ENCODE measurements around the gene ADAMTS8. TPM values are rescaled to one million over a fixed set of nuclear protein-coding genes. Genes with fewer than 3 reads are reported as not detected.

The ADAMTS8 gene
- total RNA-seq (2014; rRNA removed), result 0.12 TPM in 1 of 2 replicates, not detected in the other
- Bru-seq, nascent RNA, result not detected
- BruChase-seq, experiment 1, labeled RNA remaining after a 6-hour chase, result not detected
- not detected for BruChase-seq, experiment 2, labeled RNA remaining after a 2-hour chase
- long read RNA-seq, result 0 reads

GRCh38 chr11:130428316-130429119 lies at the start of gene ADAMTS8:
ADAMTS8 (minus strand) TSS chr11:130428609; CDS start chr11:130428286, 323 bp downstream.
- peak within 1 kb of the TSS; percentile 68 for H3K4me2 ChIP-seq (ENCODE audit: low read length)
- ChIA-PET CTCF (no interaction called here), POLR2A (ENCODE audit: unreplicated experiment) (no interaction called here)
- H3K9ac ChIP-seq (ENCODE audit: low read length), result no peak within 1 kb of the TSS
- 0 out of 2 replicates have a peak, but pooled peaks have one; percentile 32 for TF ChIP-seq EZH2phosphoT487 (IDR thresholded peaks at IDR 0.05; ENCODE audit: borderline replicate concordance, low read length)
- TF ChIP-seq CTCF (conservative IDR thresholded peaks at IDR 0.05; ENCODE audit: low read depth, low read length), result no peak
- peak; percentile 32 for TF ChIP-seq EZH2 (IDR thresholded peaks at IDR 0.05; ENCODE audit: low read length, unreplicated experiment)
- no peaks in the 10 kb centered on the region for H3K9me2 ChIP-seq (replicated peaks; ENCODE audit: low read length)
- peaks cover 61% of the 10 kb centered on the region for H3K27me3 ChIP-seq (ENCODE audit: low read length)
- no peak; the same call in 1 of the 2 replicates for ATAC-seq
- no TSS peak for BruUV-seq (replicated peaks)
- no peak for DNase-seq
- no peaks in the 10 kb centered on the region for H4K20me1 ChIP-seq (ENCODE audit: low read length)
- intact Hi-C loops (cut with micrococcal nuclease), result no loop called here
- no peaks in the 10 kb centered on the region for H3K36me3 ChIP-seq (ENCODE audit: low read depth, low read length)
- no peaks in the 10 kb centered on the region for H3K9me3 ChIP-seq (ENCODE audit: low read length)
- H3K4me1 ChIP-seq (ENCODE audit: insufficient read depth, low read length), result peaks cover 3% of the 10 kb centered on the region; the same call in 1 of the 2 replicates
- no peak within 1 kb of the TSS for H3K27ac ChIP-seq (ENCODE audit: low read length)
- H2AFZ ChIP-seq (ENCODE audit: low read length), result 0 out of 2 replicates have a peak within 1 kb of the TSS, but pooled peaks have one; percentile 11
- peak within 1 kb of the TSS; percentile 49; the same call in 1 of the 2 replicates for H3K4me3 ChIP-seq (ENCODE audit: low read length)
- no peaks in the 10 kb centered on the region for H3F3A ChIP-seq (ENCODE audit: low read length, unreplicated experiment)
- H3K79me2 ChIP-seq (ENCODE audit: low read length), result no peaks in the 10 kb centered on the region

- Histone ChIP-seq H3K4me1 (ENCODE audit: insufficient read depth, low read length) (peaks cover 18% of the 10 kb centered on the region), H3K9ac (ENCODE audit: low read length) (peak overlapping the region; percentile 14), H3K27me3 (ENCODE audit: low read length) (no peaks in the 10 kb centered on the region), H4K20me1 (ENCODE audit: low read length) (no peaks in the 10 kb centered on the region), H3F3A (ENCODE audit: low read length, unreplicated experiment) (no peaks in the 10 kb centered on the region), H3K9me2 (replicated peaks; ENCODE audit: low read length) (no peaks in the 10 kb centered on the region), H3K79me2 (ENCODE audit: low read length) (no peaks in the 10 kb centered on the region), H2AFZ (ENCODE audit: low read length) (no peak overlapping the region), H3K4me2 (ENCODE audit: low read length) (peak overlapping the region; percentile 30), H3K36me3 (ENCODE audit: low read depth, low read length) (peaks cover 5% of the 10 kb centered on the region; the same call in 1 of the 2 replicates), H3K9me3 (ENCODE audit: low read length) (no peaks in the 10 kb centered on the region), H3K4me3 (ENCODE audit: low read length) (no peak overlapping the region), H3K27ac (ENCODE audit: low read length) (peak overlapping the region; percentile 64)
- ATAC-seq (peak; percentile 44; the same call in 1 of the 2 replicates), DNase-seq (no peak)
- BruUV-seq (replicated peaks), result no TSS peak
- no peak for TF ChIP-seq CTCF (conservative IDR thresholded peaks at IDR 0.05; ENCODE audit: low read depth, low read length)
- TF ChIP-seq EZH2phosphoT487 (IDR thresholded peaks at IDR 0.05; ENCODE audit: borderline replicate concordance, low read length), result no peak
- TF ChIP-seq EZH2 (IDR thresholded peaks at IDR 0.05; ENCODE audit: low read length, unreplicated experiment), result no peak
- ChIA-PET POLR2A (ENCODE audit: unreplicated experiment) (interaction anchor here (0.6 kb wide), 1 partner anchor 45 kb away, joined by 3 read pairs; no protein-coding TSS in a partner anchor), CTCF (no interaction called here)
- intact Hi-C loops (cut with micrococcal nuclease), result no loop called here
Observed at GRCh38 chr11:130477586-130478203, 49.3 kb upstream of the ADAMTS8 start.

All from PC-3 (cell line).